Mesendoderm (in vitro differentiated cells): ENCODE data around the gene SEMA3C.

Source experiments
- DNase-seq: peaks from one replicate; pipeline ENCODE4 v3.0.0; 2013
- H2AK5ac ChIP-seq: 2 replicates; pipeline ENCODE4 v1.6.1; 2013; ENCODE audit warnings: low read length, inconsistent platforms
- H2BK120ac ChIP-seq: 2 replicates; pipeline ENCODE4 v1.6.1; 2013; ENCODE audit warnings: low read depth, mild to moderate bottlenecking, low read length, moderate library complexity, mixed read lengths
- H2BK15ac ChIP-seq: replicated peaks from 2 replicates; pipeline ENCODE4 v1.6.1; 2013; ENCODE audit warnings: low read depth, mild to moderate bottlenecking, moderate library complexity
- H2BK5ac ChIP-seq: 2 replicates; pipeline ENCODE4 v1.6.1; 2013; ENCODE audit warnings: low read length, inconsistent platforms
- H3K18ac ChIP-seq: 2 replicates; pipeline ENCODE4 v1.6.1; 2013; ENCODE audit warnings: mild to moderate bottlenecking, low read length, mixed read lengths
- H3K23ac ChIP-seq: one replicate; pipeline ENCODE4 v1.6.1; 2013; ENCODE audit warnings: low read length
- H3K27ac ChIP-seq: 2 replicates; pipeline ENCODE4 v1.5.1; 2013; ENCODE audit warnings: low read depth, mild to moderate bottlenecking, inconsistent platforms, low read length, moderate library complexity
- H3K27me3 ChIP-seq: 2 replicates; pipeline ENCODE4 v1.6.1; 2013; ENCODE audit warnings: low read length, control low read depth, mild to moderate bottlenecking, inconsistent platforms; ENCODE audit not compliant: insufficient read depth, poor library complexity
- H3K36me3 ChIP-seq: 2 replicates; pipeline ENCODE4 v1.6.1; 2013; ENCODE audit warnings: low read length, inconsistent platforms; ENCODE audit not compliant: control insufficient read depth, insufficient read depth
- H3K4ac ChIP-seq: one replicate; pipeline ENCODE4 v1.6.1; 2013; ENCODE audit warnings: low read depth, mild to moderate bottlenecking, low read length, moderate library complexity
- H3K4me1 ChIP-seq: 2 replicates; pipeline ENCODE4 v1.6.1; 2013; ENCODE audit warnings: low read depth, low read length, inconsistent platforms; ENCODE audit not compliant: control insufficient read depth
- H3K4me2 ChIP-seq: 2 replicates; pipeline ENCODE4 v1.6.1; 2013; ENCODE audit warnings: low read length
- H3K4me3 ChIP-seq: 2 replicates; pipeline ENCODE4 v1.5.1; 2013; ENCODE audit warnings: mild to moderate bottlenecking, low read length
- H3K56ac ChIP-seq: one replicate; pipeline ENCODE4 v1.6.1; 2013; ENCODE audit warnings: low read length
- H3K79me1 ChIP-seq: 2 replicates; pipeline ENCODE4 v1.6.1; 2013; ENCODE audit warnings: low read length, inconsistent platforms
- H3K79me2 ChIP-seq: 2 replicates; pipeline ENCODE4 v1.6.1; 2013; ENCODE audit warnings: mild to moderate bottlenecking, low read length; ENCODE audit not compliant: control insufficient read depth, insufficient read depth
- H3K9ac ChIP-seq: 2 replicates; pipeline ENCODE4 v1.6.1; 2013; ENCODE audit warnings: low read length, inconsistent platforms
- H4K5ac ChIP-seq: one replicate; pipeline ENCODE4 v1.6.1; 2013; ENCODE audit warnings: low read length
- H4K8ac ChIP-seq: one replicate; pipeline ENCODE4 v1.6.1; 2013; ENCODE audit warnings: low read depth, mild to moderate bottlenecking, control low read depth, low read length, moderate library complexity
- WGBS: extraction: QIAGEN DNeasy Blood & Tissue Kit; methylation state at CpG from one replicate; pipeline ENCODE4 v1.1.7; 2013; ENCODE audit warnings: low lambda C conversion rate, missing lambda C conversion rate; ENCODE audit not compliant: insufficient coverage; ENCODE audit errors: extremely low coverage; 5-methylcytosine and 5-hydroxymethylcytosine counted together

The SEMA3C gene

DNA sequence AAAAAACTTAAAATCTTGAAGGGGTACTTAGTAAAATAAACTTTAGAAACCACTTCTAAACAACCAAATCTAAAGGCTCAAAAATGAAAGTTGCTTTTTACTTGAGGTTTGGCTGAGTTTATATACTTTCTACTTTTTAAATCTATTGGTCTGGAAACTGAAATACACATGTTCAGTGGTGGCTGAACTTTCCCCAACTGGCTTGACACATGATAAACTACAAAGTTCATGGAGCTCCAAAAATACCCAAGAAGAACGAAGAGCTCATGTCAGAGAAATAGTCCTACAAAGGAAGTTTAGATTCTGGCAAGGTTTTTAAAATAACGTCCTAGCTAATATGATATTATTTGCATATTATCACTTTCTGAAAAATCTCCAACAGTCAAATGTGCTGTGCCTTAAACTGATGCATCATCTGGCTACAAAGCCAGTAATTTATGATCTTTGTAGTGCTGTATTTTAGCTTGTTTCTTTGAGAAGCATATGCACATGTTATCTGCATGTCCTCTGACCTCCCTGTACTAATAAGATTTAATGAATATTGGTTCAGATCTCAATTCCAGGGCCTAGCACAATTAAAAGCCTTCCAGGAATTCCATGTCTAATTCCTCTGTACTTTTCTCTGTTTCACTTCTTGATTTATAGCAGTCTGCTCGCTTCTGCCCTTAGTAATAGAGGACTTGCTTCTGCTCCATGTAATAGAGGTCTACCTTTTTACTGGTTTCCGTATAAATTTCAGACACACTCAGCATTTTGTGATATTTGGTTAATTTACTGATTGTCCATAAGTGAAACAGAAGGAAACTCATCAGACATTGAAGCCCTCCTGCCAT lies 28.2 kb downstream of the SEMA3C start:
- Histone ChIP-seq H4K8ac (no peak overlapping the region), H3K4me2 (no peak overlapping the region), H2BK5ac (no peak overlapping the region), H2AK5ac (no peak overlapping the region), H3K79me1 (no peaks in the 10 kb centered on the region), H3K27me3 (no peaks in the 10 kb centered on the region), H3K36me3 (no peaks in the 10 kb centered on the region), H3K4me3 (no peak overlapping the region), H3K79me2 (no peaks in the 10 kb centered on the region), H3K56ac (no peak overlapping the region), H3K18ac (no peak overlapping the region), H2BK15ac (no peak overlapping the region), H3K9ac (no peak overlapping the region), H3K4me1 (no peaks in the 10 kb centered on the region), H4K5ac (no peak overlapping the region), H2BK120ac (no peak overlapping the region), H3K4ac (no peak overlapping the region), H3K23ac (no peak overlapping the region), H3K27ac (no peak overlapping the region)
- DNase-seq = no peak
- no CpG with 5 or more reads among the region's 4 CpGs for WGBS

DNA sequence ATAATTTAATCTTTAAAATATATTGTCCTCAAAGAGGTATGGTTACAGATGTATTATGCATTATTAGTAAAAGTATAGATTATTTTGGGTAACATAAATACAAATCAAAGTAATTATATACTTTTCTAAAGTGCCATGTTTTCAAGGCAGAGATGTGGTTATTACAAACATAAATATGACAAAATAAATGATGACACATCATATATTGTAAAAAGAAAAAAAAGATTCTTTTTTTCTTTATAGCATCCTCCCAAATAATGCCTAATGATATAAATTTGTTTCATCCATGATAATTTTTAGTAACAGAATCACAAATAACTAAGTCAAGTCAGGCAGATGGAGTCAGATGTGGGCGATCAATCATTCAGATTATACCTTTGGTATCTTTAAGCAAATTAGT lies 29.3 kb downstream of the SEMA3C start:
- no peak overlapping the region for H2BK5ac ChIP-seq
- no peaks in the 10 kb centered on the region for H3K79me1 ChIP-seq
- no peak overlapping the region for H2AK5ac ChIP-seq
- H2BK15ac ChIP-seq = no peak overlapping the region
- no peak overlapping the region for H3K4me3 ChIP-seq
- no peak overlapping the region for H3K9ac ChIP-seq
- H2BK120ac ChIP-seq = no peak overlapping the region
- no peaks in the 10 kb centered on the region for H3K27me3 ChIP-seq
- H4K8ac ChIP-seq = no peak overlapping the region
- H3K4me1 ChIP-seq = no peaks in the 10 kb centered on the region
- no peak overlapping the region for H3K4me2 ChIP-seq
- H3K56ac ChIP-seq = no peak overlapping the region
- no peak overlapping the region for H4K5ac ChIP-seq
- H3K79me2 ChIP-seq = no peaks in the 10 kb centered on the region
- H3K18ac ChIP-seq = no peak overlapping the region
- H3K23ac ChIP-seq = no peak overlapping the region
- H3K4ac ChIP-seq = no peak overlapping the region
- H3K27ac ChIP-seq = no peak overlapping the region
- DNase-seq = no peak
- no CpG with 5 or more reads among the region's 1 CpG for WGBS
- no peaks in the 10 kb centered on the region for H3K36me3 ChIP-seq

DNA sequence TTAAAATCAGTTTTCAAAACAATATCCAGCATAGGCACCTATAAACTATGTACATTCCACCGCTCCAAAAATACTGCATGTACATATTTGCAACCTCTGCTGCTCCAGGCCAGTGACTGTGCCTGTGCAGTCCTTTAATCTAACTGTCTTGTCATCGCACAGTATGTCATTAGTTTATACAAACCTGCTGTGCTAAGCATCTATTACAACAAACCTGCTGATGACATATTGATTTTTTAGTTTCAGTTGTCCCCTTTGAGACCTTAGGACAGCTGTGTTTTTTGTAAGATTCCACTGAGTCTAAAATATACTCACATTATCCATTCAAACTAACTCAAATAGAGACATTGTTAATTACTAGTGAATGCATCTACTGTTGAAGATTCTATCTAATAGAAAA lies 33.1 kb downstream of the SEMA3C start:
- Histone ChIP-seq H3K27ac (no peak overlapping the region), H3K18ac (no peak overlapping the region), H2BK15ac (no peak overlapping the region), H3K4ac (no peak overlapping the region), H3K9ac (no peak overlapping the region), H4K5ac (no peak overlapping the region), H3K36me3 (no peaks in the 10 kb centered on the region), H4K8ac (no peak overlapping the region), H3K56ac (no peak overlapping the region), H3K4me3 (no peak overlapping the region), H3K4me1 (no peaks in the 10 kb centered on the region), H3K79me1 (no peaks in the 10 kb centered on the region), H3K23ac (no peak overlapping the region), H3K79me2 (no peaks in the 10 kb centered on the region), H3K4me2 (no peak overlapping the region), H2BK5ac (no peak overlapping the region), H3K27me3 (no peaks in the 10 kb centered on the region), H2AK5ac (no peak overlapping the region), H2BK120ac (no peak overlapping the region)
- no CpG with 5 or more reads among the region's 2 CpGs for WGBS
- DNase-seq = no peak

DNA sequence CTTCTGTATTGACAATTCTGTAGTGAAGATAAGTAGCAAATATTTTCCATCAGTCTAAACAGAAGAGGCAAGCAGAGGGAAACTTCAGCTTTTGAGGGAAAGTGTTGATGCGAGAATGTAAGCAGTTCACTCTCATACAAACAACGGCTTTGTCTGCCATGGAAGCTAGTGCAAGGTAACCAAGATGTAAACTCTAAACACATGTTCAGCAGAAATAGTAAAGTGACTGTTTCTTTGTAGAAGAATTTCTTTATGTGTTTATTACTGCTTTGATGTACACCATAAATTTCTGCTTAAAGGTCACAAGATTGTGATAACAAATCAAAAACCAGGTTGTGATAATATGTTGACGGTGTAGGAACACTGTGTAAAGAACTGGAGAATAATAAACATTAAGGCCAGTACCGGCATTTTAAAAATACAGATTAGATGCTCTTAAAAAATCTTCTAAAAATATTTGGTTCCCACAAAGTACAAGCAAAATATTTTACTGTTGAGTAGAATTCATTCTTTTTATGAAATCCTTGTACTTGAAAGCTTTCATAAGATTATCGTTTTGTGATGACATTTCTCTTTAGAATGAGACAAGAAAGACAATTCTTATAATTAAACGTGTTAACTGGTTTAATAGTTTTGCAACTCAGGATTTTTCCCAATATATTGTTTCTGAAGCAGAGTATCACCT lies 34.2 kb downstream of the SEMA3C start:
- Histone ChIP-seq H3K79me1 (no peaks in the 10 kb centered on the region), H3K9ac (no peak overlapping the region), H3K4me2 (no peak overlapping the region), H4K8ac (no peak overlapping the region), H2BK15ac (no peak overlapping the region), H3K23ac (no peak overlapping the region), H3K4me1 (no peaks in the 10 kb centered on the region), H2AK5ac (no peak overlapping the region), H3K27ac (no peak overlapping the region), H2BK5ac (no peak overlapping the region), H3K4me3 (no peak overlapping the region), H2BK120ac (no peak overlapping the region), H4K5ac (no peak overlapping the region), H3K56ac (no peak overlapping the region), H3K18ac (no peak overlapping the region), H3K79me2 (no peaks in the 10 kb centered on the region), H3K36me3 (no peaks in the 10 kb centered on the region), H3K27me3 (no peaks in the 10 kb centered on the region), H3K4ac (no peak overlapping the region)
- DNase-seq = peak; percentile 18
- WGBS = no CpG with 5 or more reads among the region's 6 CpGs

DNA sequence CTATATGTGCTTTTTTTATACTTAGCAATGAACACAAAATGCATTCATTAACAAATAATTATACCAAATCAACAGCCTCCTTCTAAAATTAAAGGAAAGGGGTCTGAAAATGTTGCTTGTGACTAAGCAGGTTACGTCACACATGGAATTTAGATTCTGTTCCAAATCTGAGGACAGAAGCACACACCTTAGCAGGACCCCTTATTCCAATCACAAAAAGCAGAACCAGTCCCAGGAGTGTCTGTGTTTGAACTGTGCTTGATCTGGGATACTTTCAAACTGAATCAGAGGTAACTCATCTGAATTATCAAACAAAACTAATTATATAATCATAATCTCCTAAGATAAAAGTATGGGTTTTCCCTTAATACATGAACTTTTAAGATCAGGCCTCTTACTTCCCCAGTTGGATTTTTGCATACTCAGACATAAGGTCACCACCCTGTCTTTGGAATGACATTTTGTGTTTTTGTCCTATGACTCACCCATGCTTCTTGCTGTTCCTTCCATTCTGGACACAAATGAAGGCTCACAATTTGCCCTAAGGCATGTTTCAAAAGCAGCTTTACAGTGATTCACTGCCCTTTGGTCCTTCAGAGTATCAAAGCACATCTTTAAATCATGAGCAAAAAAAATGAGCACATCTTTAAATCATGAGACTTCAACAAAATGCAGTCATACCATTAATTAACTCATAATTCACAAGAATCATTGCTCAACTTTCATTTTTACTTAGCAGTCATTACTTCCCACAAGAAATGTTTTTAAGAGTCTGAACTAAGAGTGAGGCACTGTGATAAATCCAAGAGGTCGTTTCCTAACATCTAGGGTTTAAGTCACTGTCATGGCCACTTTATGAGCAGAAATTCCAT lies 35.5 kb downstream of the SEMA3C start:
- Histone ChIP-seq H2AK5ac (no peak overlapping the region), H3K9ac (no peak overlapping the region), H3K4ac (peak overlapping the region; percentile 16), H3K79me1 (no peaks in the 10 kb centered on the region), H3K79me2 (no peaks in the 10 kb centered on the region), H3K27me3 (no peaks in the 10 kb centered on the region), H3K4me3 (no peak overlapping the region), H3K36me3 (no peaks in the 10 kb centered on the region), H3K23ac (no peak overlapping the region), H3K27ac (no peak overlapping the region), H3K56ac (no peak overlapping the region), H2BK120ac (no peak overlapping the region), H3K4me2 (no peak overlapping the region), H3K4me1 (no peaks in the 10 kb centered on the region), H2BK15ac (no peak overlapping the region), H2BK5ac (no peak overlapping the region), H4K8ac (no peak overlapping the region), H4K5ac (no peak overlapping the region), H3K18ac (no peak overlapping the region)
- WGBS = no CpG with 5 or more reads among the region's 2 CpGs
- DNase-seq = peak; percentile 79
